ENCODE data around the gene BUB1B. TPM values are rescaled to one million over a fixed set of nuclear protein-coding genes. Genes with fewer than 3 reads are reported as not detected.

The BUB1B gene
- total RNA-seq, 1 experiment from 2014 or later = 54.0 TPM

- no peak for DNase-seq (ENCODE audit: low read depth)
Measured at GRCh38 chr15:40183636-40184463, 23.0 kb downstream of the BUB1B start.

DNA sequence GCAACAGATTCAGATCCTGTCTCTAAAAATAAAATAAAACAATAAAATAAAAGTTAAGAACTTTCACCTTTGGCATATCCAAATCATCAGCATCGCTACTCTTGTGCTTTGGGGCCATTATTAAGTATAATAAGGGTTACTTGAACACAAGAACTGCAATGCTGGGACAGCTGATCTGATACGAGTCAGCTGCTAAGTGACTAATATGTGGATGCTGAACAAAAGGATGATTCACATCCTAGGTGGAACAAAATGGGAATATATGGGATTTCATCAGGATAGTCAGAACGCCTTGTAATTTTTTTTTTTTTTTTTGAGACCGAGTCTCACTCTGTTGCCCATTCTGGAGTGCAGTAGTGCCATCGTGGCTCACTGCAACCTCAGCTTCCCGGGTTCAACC is 29.7 kb downstream of the BUB1B start:
- peak; percentile 74 for DNase-seq (ENCODE audit: low read depth)

- peak; percentile 44 for DNase-seq (ENCODE audit: low read depth)
Measured at GRCh38 chr15:40192942-40193341, 32.1 kb downstream of the BUB1B start.

- no peak for DNase-seq (ENCODE audit: low read depth)
Measured at GRCh38 chr15:40197434-40197833, 36.6 kb downstream of the BUB1B start.

DNA sequence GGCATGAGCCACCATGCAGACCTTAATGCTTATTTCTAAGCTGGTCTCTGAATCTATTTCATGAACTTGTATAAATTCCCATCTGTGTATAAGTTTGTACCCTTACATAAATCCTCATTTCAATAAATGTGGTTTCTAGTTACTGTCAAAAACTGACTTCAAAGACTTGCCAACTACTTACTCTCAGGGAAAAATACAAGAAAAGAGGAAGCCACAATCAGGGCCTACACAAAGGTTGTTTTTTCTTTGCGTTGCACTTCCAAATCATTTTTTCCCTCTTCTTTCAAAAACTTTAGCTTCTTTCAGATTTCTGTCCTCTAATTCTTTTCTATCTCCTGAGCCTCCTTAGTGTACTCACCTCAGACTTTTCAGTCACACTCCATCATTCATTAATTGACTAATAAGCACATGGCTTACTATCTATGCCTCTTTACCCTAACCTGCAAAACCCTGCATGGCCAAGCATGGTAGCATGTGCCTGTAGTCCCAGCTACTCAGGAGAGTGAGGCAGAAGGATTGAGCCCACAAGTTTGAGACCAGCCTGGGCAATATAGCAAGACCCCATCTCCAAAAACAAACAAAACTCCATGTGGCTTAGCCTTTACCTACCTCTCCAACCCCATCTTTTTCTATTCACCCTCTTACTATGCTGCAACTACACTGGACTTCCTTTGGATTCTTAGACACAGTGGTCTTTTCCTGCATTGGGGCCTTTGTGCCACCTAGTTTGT is 37.7 kb downstream of the BUB1B start:
- no peak for DNase-seq (ENCODE audit: low read depth)

DNA sequence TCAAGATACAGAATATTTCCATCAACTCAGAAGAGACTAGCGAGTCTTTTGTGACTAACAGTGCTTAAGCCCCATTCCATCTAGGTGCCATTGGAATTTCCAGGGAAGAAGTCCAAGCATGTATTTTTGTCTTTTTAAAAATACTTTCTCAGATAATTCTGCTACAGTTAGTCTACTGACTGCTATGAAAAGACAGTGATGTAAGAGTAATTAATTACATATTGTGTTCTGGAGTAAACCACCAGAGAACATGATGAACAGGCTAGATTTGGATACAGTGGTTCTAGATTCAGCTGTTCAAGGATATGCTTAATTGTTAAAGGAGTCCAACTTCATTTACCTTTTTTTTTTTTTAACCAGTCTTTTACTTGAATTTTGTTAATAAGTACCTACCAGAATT is 43.2 kb downstream of the BUB1B start:
- no peak for DNase-seq (ENCODE audit: low read depth)

DNA sequence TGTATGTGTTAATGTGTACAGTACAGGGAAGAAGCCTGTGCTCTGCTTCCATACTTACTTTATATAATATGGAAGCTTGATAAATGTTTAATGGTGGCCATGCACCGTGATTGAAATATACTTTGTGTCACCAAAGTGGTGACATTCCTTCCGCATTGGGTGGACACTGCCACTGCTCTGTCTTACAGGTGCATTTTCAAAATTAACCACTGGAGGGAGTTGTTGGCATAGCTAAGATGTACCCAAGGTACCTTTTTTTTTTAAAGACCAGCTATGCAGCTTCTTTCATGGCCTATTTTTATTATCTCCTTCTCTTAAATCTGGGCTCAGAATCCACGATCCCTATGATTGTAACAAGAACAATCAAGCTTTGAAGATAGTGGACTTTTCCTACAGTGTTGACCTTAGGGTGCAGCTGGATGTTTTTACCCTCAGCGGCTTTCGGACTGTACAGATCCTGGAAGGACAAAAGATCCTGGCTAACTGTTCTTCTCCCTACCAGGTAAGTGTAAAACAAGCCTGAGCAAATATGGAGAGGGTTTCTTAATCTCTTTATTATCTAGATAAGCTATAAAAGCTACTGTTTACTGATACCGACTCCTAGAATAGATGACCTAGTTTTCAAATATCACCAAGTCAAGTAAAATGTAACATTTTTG is 56.4 kb downstream of the BUB1B start:
- DNase-seq (ENCODE audit: low read depth) = peak; percentile 68

GRCh38 chr15:40219801-40220200 is 58.9 kb downstream of the BUB1B start:
- DNase-seq (ENCODE audit: low read depth) = no peak

- DNase-seq (ENCODE audit: low read depth) = no peak
Measured at GRCh38 chr15:40222131-40222530, 61.3 kb downstream of the BUB1B start.

DNA sequence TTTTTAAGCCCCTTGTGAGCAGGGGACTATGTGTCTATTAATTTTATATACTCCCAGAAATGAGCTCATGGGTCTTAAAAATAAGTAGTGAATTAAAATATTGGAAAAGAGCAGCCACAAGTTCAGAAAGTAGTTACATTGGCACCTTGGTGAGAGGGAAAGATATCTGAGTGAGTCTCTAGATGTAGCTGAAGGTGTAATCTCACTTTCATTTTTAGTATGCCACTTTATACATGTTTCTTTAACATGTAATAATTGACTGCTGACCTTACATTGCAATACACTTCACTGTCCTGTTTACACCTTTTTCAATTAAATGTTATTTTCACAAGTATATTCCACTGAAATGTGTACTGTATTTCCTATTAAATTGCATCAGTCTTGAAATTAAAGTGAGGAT is 65.9 kb downstream of the BUB1B start:
- DNase-seq (ENCODE audit: low read depth) = no peak

GRCh38 chr15:40229316-40229715 is 68.4 kb downstream of the BUB1B start:
- no peak for DNase-seq (ENCODE audit: low read depth)

DNA sequence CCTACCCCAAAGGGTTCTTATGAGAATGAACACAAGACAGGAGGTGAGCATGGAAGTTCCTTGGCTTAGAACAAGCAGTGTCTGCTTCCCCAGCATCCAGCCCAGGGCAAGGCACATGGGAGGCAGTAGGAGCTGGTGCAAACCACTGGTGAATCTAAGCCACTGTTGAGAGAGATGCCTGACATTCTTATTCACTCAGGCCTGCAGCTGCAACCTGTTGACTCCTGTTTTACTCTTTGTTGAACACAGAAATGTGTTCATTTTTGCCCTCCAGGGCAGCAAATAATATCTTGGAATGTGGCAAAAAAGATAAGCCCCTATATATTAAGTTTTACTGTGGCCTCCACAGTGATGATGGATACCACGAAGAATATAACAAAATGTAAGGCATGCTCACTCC is 69.1 kb downstream of the BUB1B start:
- no peak for DNase-seq (ENCODE audit: low read depth)

DNA sequence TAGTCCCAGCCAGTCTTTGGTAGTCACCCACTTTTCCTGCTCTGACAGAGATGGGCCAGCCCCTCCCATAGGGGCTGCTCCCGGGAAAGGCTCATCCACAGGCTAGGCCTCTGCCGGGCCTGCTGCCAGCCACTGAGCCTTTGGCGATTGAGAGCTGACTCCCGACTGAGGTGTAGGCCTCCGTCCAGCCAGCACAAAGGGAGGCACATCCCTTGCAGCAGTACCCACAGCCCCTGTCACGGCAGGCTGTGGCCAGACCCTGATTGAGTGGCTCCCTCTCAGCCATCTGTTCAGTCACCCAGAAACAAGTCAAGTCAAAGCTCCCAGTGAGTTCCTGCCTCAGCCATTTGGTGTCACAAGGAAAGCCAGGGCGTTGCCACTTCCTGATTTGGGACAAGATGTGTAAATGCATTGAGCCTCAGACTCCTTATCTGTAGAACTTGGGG is 71.8 kb downstream of the BUB1B start:
- peak; percentile 88 for DNase-seq (ENCODE audit: low read depth)

DNA sequence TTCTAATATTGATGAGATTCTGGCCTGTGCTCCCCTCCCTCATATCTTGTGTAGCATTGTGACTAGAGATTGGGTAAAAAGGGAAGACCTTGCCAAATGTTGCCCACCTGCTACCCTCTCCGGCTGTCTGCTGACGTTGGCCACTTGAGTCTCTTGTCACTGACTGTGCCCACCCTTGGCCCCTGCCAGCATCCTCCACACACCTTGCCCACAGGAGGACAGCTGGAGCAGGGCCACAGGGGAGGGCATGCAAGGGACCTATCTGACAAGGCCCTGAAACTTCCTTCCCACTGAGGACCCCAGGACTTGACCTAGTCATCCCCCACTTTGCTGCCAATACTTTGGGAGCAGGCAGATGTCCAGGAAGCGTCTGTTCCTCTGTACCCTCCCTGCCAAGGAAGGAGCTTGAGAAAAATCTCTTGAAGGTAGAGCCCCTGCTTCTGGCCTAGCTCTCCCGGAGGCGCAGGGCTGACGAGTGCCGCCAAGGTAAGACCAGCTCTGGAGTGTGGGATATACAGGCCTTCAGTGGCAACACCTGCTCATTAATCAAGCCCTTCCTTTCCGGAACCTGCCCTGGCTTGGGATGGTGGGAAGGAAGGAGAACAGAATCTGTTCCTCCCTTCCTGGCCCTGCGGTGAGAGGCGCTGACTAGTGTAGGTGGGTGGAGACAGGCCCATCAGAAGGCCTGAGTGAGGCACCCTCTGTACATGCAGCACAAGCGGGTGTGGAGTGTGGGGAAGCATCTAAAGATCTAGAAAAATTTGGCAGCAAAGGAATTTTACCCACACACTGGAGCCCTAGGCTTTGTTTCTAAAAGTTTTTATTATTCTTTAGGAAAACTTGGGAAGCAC is 73.1 kb downstream of the BUB1B start:
- no peak for DNase-seq (ENCODE audit: low read depth)

GRCh38 chr15:40234783-40235182 is 73.9 kb downstream of the BUB1B start:
- peak; percentile 57 for DNase-seq (ENCODE audit: low read depth)

DNA sequence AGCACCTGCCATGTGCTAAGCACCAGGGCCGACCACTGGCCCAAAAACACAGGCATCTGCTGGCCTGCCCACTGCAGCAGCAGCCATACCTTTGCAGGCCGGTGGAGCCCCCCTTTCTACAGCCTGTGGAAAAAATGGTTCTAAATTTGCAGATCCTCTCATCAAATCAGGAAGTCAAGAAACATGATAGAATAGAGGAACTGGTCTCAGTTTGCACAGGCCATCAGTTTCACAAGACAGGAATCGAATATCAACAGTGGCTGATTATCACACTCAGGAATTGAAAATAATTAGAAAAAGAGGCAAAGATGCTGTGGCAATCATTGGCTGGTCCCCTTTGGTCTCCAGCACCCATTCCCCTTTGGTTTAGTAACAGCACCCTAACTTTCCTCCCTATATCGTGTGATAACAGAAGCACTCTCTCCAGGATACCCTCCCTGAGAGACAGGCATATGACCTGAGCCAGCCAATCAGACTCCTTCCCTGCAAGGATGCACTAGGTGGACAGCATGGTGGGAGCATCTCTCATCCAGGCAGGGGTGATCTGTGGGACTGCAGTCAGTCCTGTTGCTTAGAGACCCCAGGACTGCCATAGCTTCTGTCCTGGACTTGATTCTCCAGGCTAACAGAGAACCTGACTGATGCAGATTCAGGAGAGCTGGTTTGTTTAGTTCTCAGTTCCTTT is 74.5 kb downstream of the BUB1B start:
- DNase-seq (ENCODE audit: low read depth) = no peak

DNA sequence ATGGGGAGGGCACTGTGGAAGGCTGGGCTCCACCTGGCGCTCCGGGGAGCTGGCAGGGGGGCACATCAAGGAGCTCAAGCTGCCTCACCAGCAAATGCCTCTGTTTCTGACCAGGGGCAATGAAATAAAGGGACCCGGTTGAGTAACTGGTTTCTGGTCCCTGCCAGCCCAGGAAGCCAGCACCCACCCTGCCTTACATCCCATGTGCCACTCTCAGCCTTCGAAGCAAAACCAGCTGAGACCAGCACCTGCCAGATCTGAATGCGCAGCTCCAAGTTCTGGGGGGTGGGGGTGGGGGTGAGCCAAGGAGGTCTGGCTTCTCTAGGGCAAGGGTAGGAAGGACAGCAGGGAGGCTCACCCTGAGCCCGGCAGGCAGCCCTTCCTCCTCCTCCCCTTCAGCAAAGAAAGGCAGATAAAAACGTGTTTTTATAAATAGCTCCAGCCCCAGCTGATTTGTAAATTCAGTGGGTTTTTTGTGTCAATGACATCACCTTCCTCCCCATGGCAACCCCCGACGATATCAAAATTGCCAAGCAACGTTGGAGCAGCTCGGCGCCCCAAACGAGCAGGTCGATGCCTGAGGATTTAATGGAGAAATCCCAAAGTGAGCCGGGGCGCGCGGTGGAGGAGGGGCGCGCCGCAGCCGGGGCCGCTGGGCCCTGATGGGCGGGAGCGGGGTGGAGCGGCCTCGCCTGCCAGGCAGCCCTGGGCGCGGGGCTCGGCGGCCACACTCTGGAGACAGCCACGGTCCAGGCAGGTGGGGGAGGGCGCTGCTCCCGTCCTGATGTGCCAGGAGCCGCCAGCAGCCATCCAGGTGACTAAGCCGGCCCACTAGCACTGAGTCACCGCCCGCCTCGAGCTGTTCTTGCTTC is 77.9 kb downstream of the BUB1B start, which contains the start of gene PAK6:
Gene PAK6, plus strand, starts transcription at position 532 of the 872 bp plus-strand sequence. CDS start 25,723 bp downstream, outside the sequence.
- DNase-seq (ENCODE audit: low read depth) = peak; percentile 93

GRCh38 chr15:40239404-40239692 is 78.5 kb downstream of the BUB1B start:
- no peak for DNase-seq (ENCODE audit: low read depth)

DNA sequence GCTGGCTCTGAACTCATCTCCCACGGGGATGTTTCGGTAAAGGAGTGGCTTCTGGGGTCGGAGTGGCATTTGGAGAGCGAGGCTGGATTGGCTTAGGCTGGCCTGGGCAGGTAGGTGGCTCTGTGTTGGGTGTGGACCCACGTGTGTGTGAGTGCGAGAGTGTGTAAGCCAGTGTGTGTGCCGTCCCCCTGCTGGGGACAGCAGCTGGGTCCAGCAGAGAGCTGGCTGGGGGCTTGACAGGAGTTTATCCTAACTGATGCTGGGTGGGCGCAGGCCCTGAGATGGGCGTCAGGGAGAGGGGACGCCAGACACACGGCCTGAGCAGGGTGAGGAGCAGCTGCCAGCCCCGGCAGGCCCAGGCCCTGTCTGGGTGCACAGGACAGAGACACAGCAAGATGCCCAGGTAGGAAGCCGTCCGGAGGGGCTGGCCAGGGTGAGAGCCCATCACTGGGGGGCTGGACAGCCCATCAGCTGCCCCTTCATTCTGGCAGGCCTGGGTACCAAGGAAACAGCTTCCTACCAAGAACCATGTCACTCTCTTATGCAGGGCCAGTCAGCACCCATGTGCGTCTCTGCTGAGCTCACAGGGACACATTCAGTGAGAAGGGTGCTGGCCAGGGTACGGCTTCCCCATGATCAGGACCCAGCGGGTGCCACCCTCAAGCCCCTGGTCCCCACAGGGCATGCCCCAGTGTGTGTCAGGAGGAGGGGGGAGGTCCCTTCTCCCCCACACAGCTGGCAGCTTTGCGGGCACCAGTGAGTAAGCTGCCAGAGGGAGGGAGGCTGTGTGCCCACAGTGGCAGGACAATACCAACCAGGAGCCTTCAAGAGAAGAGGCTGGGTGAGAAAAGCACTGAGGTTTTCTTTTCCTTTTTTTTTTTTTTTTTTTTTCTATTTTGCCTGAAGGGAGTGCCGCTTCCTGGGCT is 79.1 kb downstream of the BUB1B start:
- peak; percentile 84 for DNase-seq (ENCODE audit: low read depth)
